ENCODE measurements around the gene TMEM94. TPM values are rescaled to one million over a fixed set of nuclear protein-coding genes. Genes with fewer than 3 reads are reported as not detected.
A peak's percentile ranks its signal among the peaks of the same experiment; 100 is the strongest.

TMEM94 gene
- total and polyA plus RNA-seq, 2 of the 13 experiments (the other 11 are each of a cell fraction or from before 2014, with no cell fraction given), result 32.6 to 134 TPM

DNA sequence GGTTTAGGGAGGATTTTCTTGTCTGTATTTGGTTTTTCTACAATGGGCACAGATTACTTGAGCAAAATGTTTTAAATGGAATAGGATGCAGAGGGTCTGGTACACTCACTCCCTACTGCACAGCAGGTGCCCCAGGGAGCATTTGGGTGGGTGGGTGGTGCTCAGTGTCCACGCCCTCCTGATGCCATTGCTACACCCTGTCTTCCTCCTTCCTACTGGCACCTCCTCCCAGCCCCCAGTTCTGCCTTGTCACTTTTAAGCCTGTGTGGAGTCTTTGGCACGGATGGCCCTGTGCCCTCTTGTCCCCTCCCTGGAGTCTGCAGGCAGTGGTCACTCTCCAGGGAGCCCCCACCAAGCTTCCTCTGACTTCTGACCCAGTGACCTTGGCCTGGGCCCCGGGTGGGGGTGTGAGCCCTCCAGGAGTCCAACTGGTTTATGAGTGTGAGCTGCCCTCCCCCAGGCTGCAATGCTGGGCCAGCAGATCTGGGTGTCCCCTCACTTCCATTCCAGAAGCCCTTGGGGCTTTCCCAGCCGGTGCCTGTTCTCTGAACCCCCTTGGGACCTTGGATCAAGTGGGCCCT, 84.6 kb downstream of the TMEM94 start (continued):
- 0 out of 2 replicates have a peak, but pooled peaks have one; percentile 14 for TF ChIP-seq HINFP (CRISPR knock-in tag; IDR thresholded peaks at IDR 0.05; ENCODE audit: low read depth)
- no peak for TF ChIP-seq THYN1 (CRISPR knock-in tag; IDR thresholded peaks at IDR 0.05; ENCODE audit: borderline replicate concordance, low read depth)
- TF ChIP-seq, protein P1, sequence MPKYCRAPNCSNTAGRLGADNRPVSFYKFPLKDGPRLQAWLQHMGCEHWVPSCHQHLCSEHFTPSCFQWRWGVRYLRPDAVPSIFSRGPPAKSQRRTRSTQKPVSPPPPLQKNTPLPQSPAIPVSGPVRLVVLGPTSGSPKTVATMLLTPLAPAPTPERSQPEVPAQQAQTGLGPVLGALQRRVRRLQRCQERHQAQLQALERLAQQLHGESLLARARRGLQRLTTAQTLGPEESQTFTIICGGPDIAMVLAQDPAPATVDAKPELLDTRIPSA (CRISPR knock-in tag; IDR thresholded peaks at IDR 0.05; ENCODE audit: borderline replicate concordance), result no peak
- no peak for TF ChIP-seq KLF16 (CRISPR knock-in tag; IDR thresholded peaks at IDR 0.05)
- TF ChIP-seq ZNF362 (CRISPR knock-in tag; IDR thresholded peaks at IDR 0.05; ENCODE audit: borderline replicate concordance), result no peak
- no peak for TF ChIP-seq HNF1B (CRISPR knock-in tag; IDR thresholded peaks at IDR 0.05)
- TF ChIP-seq ZNF350 (CRISPR knock-in tag; IDR thresholded peaks at IDR 0.05; ENCODE audit: borderline replicate concordance, low read depth), result no peak
- TF ChIP-seq, protein P2, sequence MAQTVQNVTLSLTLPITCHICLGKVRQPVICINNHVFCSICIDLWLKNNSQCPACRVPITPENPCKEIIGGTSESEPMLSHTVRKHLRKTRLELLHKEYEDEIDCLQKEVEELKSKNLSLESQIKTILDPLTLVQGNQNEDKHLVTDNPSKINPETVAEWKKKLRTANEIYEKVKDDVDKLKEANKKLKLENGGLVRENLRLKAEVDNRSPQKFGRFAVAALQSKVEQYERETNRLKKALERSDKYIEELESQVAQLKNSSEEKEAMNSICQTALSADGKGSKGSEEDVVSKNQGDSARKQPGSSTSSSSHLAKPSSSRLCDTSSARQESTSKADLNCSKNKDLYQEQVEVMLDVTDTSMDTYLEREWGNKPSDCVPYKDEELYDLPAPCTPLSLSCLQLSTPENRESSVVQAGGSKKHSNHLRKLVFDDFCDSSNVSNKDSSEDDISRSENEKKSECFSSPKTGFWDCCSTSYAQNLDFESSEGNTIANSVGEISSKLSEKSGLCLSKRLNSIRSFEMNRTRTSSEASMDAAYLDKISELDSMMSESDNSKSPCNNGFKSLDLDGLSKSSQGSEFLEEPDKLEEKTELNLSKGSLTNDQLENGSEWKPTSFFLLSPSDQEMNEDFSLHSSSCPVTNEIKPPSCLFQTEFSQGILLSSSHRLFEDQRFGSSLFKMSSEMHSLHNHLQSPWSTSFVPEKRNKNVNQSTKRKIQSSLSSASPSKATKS (CRISPR knock-in tag; IDR thresholded peaks at IDR 0.05), result no peak
- TF ChIP-seq, protein P3, sequence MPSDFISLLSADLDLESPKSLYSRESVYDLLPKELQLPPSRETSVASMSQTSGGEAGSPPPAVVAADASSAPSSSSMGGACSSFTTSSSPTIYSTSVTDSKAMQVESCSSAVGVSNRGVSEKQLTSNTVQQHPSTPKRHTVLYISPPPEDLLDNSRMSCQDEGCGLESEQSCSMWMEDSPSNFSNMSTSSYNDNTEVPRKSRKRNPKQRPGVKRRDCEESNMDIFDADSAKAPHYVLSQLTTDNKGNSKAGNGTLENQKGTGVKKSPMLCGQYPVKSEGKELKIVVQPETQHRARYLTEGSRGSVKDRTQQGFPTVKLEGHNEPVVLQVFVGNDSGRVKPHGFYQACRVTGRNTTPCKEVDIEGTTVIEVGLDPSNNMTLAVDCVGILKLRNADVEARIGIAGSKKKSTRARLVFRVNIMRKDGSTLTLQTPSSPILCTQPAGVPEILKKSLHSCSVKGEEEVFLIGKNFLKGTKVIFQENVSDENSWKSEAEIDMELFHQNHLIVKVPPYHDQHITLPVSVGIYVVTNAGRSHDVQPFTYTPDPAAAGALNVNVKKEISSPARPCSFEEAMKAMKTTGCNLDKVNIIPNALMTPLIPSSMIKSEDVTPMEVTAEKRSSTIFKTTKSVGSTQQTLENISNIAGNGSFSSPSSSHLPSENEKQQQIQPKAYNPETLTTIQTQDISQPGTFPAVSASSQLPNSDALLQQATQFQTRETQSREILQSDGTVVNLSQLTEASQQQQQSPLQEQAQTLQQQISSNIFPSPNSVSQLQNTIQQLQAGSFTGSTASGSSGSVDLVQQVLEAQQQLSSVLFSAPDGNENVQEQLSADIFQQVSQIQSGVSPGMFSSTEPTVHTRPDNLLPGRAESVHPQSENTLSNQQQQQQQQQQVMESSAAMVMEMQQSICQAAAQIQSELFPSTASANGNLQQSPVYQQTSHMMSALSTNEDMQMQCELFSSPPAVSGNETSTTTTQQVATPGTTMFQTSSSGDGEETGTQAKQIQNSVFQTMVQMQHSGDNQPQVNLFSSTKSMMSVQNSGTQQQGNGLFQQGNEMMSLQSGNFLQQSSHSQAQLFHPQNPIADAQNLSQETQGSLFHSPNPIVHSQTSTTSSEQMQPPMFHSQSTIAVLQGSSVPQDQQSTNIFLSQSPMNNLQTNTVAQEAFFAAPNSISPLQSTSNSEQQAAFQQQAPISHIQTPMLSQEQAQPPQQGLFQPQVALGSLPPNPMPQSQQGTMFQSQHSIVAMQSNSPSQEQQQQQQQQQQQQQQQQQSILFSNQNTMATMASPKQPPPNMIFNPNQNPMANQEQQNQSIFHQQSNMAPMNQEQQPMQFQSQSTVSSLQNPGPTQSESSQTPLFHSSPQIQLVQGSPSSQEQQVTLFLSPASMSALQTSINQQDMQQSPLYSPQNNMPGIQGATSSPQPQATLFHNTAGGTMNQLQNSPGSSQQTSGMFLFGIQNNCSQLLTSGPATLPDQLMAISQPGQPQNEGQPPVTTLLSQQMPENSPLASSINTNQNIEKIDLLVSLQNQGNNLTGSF (CRISPR knock-in tag; IDR thresholded peaks at IDR 0.05), result no peak
- no peak for TF ChIP-seq KDM5A (IDR thresholded peaks at IDR 0.05; ENCODE audit: borderline replicate concordance, low read length)
- no peak for TF ChIP-seq HOXA5 (CRISPR knock-in tag; IDR thresholded peaks at IDR 0.05)
- no peak for TF ChIP-seq SMAD3 (CRISPR knock-in tag; IDR thresholded peaks at IDR 0.05)
- TF ChIP-seq, protein P4, sequence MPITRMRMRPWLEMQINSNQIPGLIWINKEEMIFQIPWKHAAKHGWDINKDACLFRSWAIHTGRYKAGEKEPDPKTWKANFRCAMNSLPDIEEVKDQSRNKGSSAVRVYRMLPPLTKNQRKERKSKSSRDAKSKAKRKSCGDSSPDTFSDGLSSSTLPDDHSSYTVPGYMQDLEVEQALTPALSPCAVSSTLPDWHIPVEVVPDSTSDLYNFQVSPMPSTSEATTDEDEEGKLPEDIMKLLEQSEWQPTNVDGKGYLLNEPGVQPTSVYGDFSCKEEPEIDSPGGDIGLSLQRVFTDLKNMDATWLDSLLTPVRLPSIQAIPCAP (CRISPR knock-in tag; IDR thresholded peaks at IDR 0.05; ENCODE audit: low read depth), result no peak
- TF ChIP-seq ZNF558 (CRISPR knock-in tag; IDR thresholded peaks at IDR 0.05; ENCODE audit: borderline replicate concordance), result no peak

All from HepG2 (cell line).